Osteocyte (in vitro differentiated cells): ENCODE measurements around the gene CALML3. TPM values are rescaled to one million over a fixed set of nuclear protein-coding genes. Genes with fewer than 3 reads are reported as not detected.

Source experiments
- DNase-seq: peaks from one replicate; pipeline ENCODE4 v3.0.0; 2021; ENCODE audit warnings: mixed read lengths; ENCODE audit not compliant: unreplicated experiment; ENCODE audit errors: extremely low spot score
- H3K27ac Mint-ChIP-seq: one replicate; pipeline ENCODE4 v1.8.0; 2021; ENCODE audit warnings: mild to moderate bottlenecking, mixed read lengths; ENCODE audit not compliant: unreplicated experiment
- H3K27me3 Mint-ChIP-seq: one replicate; pipeline ENCODE4 v1.8.0; 2021; ENCODE audit warnings: mixed read lengths; ENCODE audit not compliant: unreplicated experiment
- H3K36me3 Mint-ChIP-seq: one replicate; pipeline ENCODE4 v1.8.0; 2021; ENCODE audit warnings: mixed read lengths; ENCODE audit not compliant: unreplicated experiment
- H3K4me1 Mint-ChIP-seq: one replicate; pipeline ENCODE4 v1.8.0; 2021; ENCODE audit warnings: mixed read lengths; ENCODE audit not compliant: unreplicated experiment
- H3K4me3 Mint-ChIP-seq: one replicate; pipeline ENCODE4 v1.8.0; 2021; ENCODE audit warnings: mild to moderate bottlenecking, moderate library complexity, mixed read lengths; ENCODE audit not compliant: unreplicated experiment
- H3K9me3 Mint-ChIP-seq: one replicate; pipeline ENCODE4 v1.8.0; 2021; ENCODE audit warnings: mixed read lengths; ENCODE audit not compliant: unreplicated experiment
- CTCF ChIP-seq: fragments of 200-600 bp; sonication (generic); IDR thresholded peaks from 2 replicates; pipeline ENCODE4 v1.5.0; 2021; ENCODE audit warnings: antibody characterized with exemption, mild to moderate bottlenecking, moderate library complexity
- total RNA-seq: library from RNA; stranded (reverse); gene quantifications from 2 replicates; pipeline ENCODE4 v1.2.1, GENCODE V29; 2021

The CALML3 gene
- total RNA-seq, 1 donor from 2014 or later, result not detected

GRCh38 chr10:5490032-5490431 lies 34.7 kb upstream of the CALML3 start:
- no peak for DNase-seq
- Mint-ChIP-seq H3K27ac (no peak overlapping the region), H3K27me3 (no peaks in the 10 kb centered on the region), H3K9me3 (no peaks in the 10 kb centered on the region), H3K4me1 (peaks cover 4% of the 10 kb centered on the region), H3K36me3 (no peaks in the 10 kb centered on the region), H3K4me3 (no peak overlapping the region)
- no peak for TF ChIP-seq CTCF

- Mint-ChIP-seq H3K4me1 (peaks cover 4% of the 10 kb centered on the region), H3K9me3 (no peaks in the 10 kb centered on the region), H3K36me3 (no peaks in the 10 kb centered on the region), H3K27me3 (no peaks in the 10 kb centered on the region), H3K4me3 (no peak overlapping the region), H3K27ac (no peak overlapping the region)
- no peak for TF ChIP-seq CTCF
- no peak for DNase-seq
Measured at GRCh38 chr10:5490698-5491464, 33.9 kb upstream of the CALML3 start.

GRCh38 chr10:5491477-5491876 lies 33.3 kb upstream of the CALML3 start:
- peaks cover 4% of the 10 kb centered on the region for H3K4me1 Mint-ChIP-seq
- no peak overlapping the region for H3K27ac Mint-ChIP-seq
- no peaks in the 10 kb centered on the region for H3K27me3 Mint-ChIP-seq
- no peaks in the 10 kb centered on the region for H3K9me3 Mint-ChIP-seq
- TF ChIP-seq CTCF, result no peak
- no peaks in the 10 kb centered on the region for H3K36me3 Mint-ChIP-seq
- no peak for DNase-seq
- H3K4me3 Mint-ChIP-seq, result no peak overlapping the region

- Mint-ChIP-seq H3K36me3 (no peaks in the 10 kb centered on the region), H3K9me3 (no peaks in the 10 kb centered on the region)
Measured at GRCh38 chr10:5492322-5492855, 32.4 kb upstream of the CALML3 start.

More at GRCh38 chr10:5492322-5492855, 32.4 kb upstream of the CALML3 start:
- Mint-ChIP-seq H3K27ac (no peak overlapping the region), H3K4me1 (peaks cover 4% of the 10 kb centered on the region), H3K4me3 (no peak overlapping the region), H3K27me3 (no peaks in the 10 kb centered on the region)
- no peak for DNase-seq
- no peak for TF ChIP-seq CTCF
